ENCODE measurements around the gene GPD1L.
"Not testable (repeated sequence)": the region's sequence is repeated elsewhere in the genome, so short reads cannot be mapped to it uniquely, and the experiment has no call there.

GPD1L gene

GRCh38 chr3:32186097-32186496, 79.7 kb downstream of the GPD1L start:
- no peak for DNase-seq

GRCh38 chr3:32186876-32187275, 80.5 kb downstream of the GPD1L start:
- DNase-seq, result no peak

GRCh38 chr3:32189693-32190092, 83.3 kb downstream of the GPD1L start:
- no peak for DNase-seq

- not testable (repeated sequence) for DNase-seq
Measured at GRCh38 chr3:32190556-32190955, 84.1 kb downstream of the GPD1L start.

GRCh38 chr3:32193101-32193500, 86.7 kb downstream of the GPD1L start:
- no peak for DNase-seq

- DNase-seq, result no peak
Measured at GRCh38 chr3:32194653-32195052, 88.2 kb downstream of the GPD1L start.

GRCh38 chr3:32195995-32196540, 89.6 kb downstream of the GPD1L start:
- DNase-seq, result no peak

GRCh38 chr3:32197991-32198390, 91.6 kb downstream of the GPD1L start:
- no peak for DNase-seq

- DNase-seq, result no peak
Measured at GRCh38 chr3:32198714-32199113, 92.3 kb downstream of the GPD1L start.

GRCh38 chr3:32200490-32200889, 94.1 kb downstream of the GPD1L start:
- DNase-seq, result no peak

GRCh38 chr3:32200992-32201758, 94.8 kb downstream of the GPD1L start:
- DNase-seq, result no peak

- no peak for DNase-seq
Measured at GRCh38 chr3:32202496-32202895, 96.1 kb downstream of the GPD1L start.

- no peak for DNase-seq
Measured at GRCh38 chr3:32203854-32204253, 97.4 kb downstream of the GPD1L start.

- DNase-seq, result no peak
Measured at GRCh38 chr3:32208447-32208846, 102.0 kb downstream of the GPD1L start.

GRCh38 chr3:32215185-32215584, 108.8 kb downstream of the GPD1L start:
- DNase-seq, result no peak

GRCh38 chr3:32216172-32216783, 109.9 kb downstream of the GPD1L start:
- no peak for DNase-seq

GRCh38 chr3:32217339-32217738, 110.9 kb downstream of the GPD1L start:
- DNase-seq, result no peak
